Amygdala (tissue), 56 donors: ENCODE data around the gene DCC.

Experiments used
- DNase-seq, 56 donors: peaks; one replicate each; lab custom pipeline; 2025; lab: John Stamatoyannopoulos, UW

DCC gene

GRCh38 chr18:52875725-52876124 lies 535.7 kb downstream of the DCC start:
- no peak for DNase-seq

- peak in 1 of 56 donors; percentile 4 for DNase-seq
Measured at GRCh38 chr18:52888014-52888413, 548.0 kb downstream of the DCC start.

GRCh38 chr18:52894801-52895200 lies 554.8 kb downstream of the DCC start:
- no peak for DNase-seq

- no peak for DNase-seq
Measured at GRCh38 chr18:52897611-52898484, 557.9 kb downstream of the DCC start.

GRCh38 chr18:52898485-52899058 lies 558.6 kb downstream of the DCC start:
- DNase-seq = no peak

GRCh38 chr18:52902188-52902587 lies 562.2 kb downstream of the DCC start:
- DNase-seq = no peak

GRCh38 chr18:52903857-52904256 lies 563.9 kb downstream of the DCC start:
- peak in 24 of 56 donors; percentile 1 to 79 (median 16) for DNase-seq

- peak in 7 of 56 donors; percentile 1 to 30 (median 4) for DNase-seq
Measured at GRCh38 chr18:52907543-52908308, 567.7 kb downstream of the DCC start.

GRCh38 chr18:52914148-52914547 lies 574.2 kb downstream of the DCC start:
- DNase-seq = no peak

- DNase-seq = no peak
Measured at GRCh38 chr18:52920665-52921064, 580.7 kb downstream of the DCC start.

GRCh38 chr18:52933356-52933755 lies 593.4 kb downstream of the DCC start:
- DNase-seq = no peak

- no peak for DNase-seq
Measured at GRCh38 chr18:52936931-52937330, 596.9 kb downstream of the DCC start.

GRCh38 chr18:52937840-52938239 lies 597.8 kb downstream of the DCC start:
- DNase-seq = no peak

GRCh38 chr18:52945552-52945951 lies 605.6 kb downstream of the DCC start:
- no peak for DNase-seq

- no peak for DNase-seq
Measured at GRCh38 chr18:52948868-52949444, 609.0 kb downstream of the DCC start.

GRCh38 chr18:52950155-52950554 lies 610.2 kb downstream of the DCC start:
- DNase-seq = no peak

GRCh38 chr18:52953387-52953786 lies 613.4 kb downstream of the DCC start:
- DNase-seq = no peak

- no peak for DNase-seq
Measured at GRCh38 chr18:52963481-52963880, 623.5 kb downstream of the DCC start.

- no peak for DNase-seq
Measured at GRCh38 chr18:52970686-52971085, 630.7 kb downstream of the DCC start.

- DNase-seq = no peak
Measured at GRCh38 chr18:52971097-52971496, 631.1 kb downstream of the DCC start.

- no peak for DNase-seq
Measured at GRCh38 chr18:52979892-52980291, 639.9 kb downstream of the DCC start.
